GM18499 (cell line): ENCODE results near the gene CENPS.
A peak's percentile ranks its signal among the peaks of the same experiment; 100 is the strongest.
"Not testable (repeated sequence)": the region's sequence is repeated elsewhere in the genome, so short reads cannot be mapped to it uniquely, and the experiment has no call there.

Experiments
- ATAC-seq: cut with Tn5 transposase; IDR thresholded peaks from one replicate; pipeline ENCODE4 v1.9.1; 2021; ENCODE audit warnings: moderate number of reproducible peaks; ENCODE audit not compliant: insufficient read depth, unreplicated experiment

The CENPS gene

DNA sequence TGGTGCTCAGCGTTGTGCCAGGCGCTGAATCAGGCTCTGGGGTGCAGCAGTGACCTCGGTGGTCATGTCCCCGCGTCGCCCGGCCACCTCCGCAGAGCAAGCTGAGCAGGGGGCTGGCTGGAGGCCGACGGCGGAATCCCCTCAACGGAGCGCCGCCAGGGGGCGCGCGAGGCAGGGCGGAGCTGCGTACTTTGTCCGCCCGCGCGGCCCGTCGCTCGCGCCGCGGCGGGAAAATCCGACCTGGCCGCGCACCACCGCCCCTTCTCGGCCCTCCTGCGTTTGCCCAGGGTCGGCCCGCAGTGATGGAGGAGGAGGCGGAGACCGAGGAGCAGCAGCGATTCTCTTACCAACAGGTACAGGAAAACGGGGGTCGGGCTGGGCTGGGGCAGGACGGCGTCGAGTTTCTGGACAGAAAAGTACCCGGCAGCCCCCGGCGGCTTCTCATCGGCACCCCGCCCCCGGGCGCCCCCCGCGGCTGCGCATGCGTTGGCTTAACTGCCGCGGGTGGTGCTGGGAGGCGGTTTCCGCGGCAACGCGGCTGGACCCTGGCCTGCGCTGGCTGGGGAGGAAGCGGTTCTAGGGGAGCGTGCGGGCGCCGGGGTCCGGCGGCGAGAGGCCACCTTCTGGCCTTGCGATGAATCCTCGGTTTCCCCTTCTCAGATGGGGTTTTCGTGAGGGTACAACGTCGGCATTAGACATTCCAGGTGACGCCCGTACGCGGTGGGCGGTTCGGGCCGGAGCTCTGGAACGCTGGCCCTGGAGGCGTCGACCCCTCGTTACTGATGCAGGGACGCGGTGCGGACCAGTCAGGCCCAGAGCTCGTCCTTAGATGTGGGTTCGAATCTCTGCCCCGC, at the start of gene CENPS:
Gene CENPS, plus strand, starts transcription at position 218 of the 854 bp plus-strand sequence. Its CDS starts 85 bp downstream, at position 303.
- no peak for ATAC-seq

DNA sequence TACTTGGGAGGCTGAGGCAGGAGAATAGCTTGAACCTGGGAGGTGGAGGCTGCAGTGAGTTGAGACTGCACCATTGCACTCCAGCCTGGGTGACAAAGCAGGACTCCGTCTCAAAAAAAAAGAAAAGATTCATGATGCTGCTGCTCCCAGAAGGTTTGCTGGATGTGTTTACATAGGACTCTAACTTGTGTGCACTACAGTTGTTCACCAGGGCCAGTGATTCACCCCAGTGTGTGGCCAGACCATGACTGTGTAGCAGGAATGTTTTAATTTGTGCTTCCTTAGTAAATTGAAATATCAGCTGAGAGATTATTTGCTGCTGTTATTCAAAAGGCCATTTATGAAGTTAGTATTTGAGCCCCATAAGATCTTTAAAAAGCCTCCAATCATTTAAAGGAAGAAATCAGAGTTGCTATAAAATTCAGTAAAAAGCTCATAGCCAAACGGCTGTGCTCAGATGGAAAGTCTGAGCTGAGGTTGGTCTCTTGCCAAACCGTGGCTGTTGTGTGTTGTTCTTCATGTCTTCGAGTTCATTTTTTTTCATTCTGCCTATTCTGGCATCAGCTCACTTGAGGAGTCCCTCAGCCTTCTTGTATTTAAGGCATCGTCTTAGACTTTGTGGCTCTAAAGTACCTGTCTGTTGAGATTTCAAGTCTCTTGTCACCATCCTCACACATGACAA, 49.5 kb upstream of the CENPS start:
- ATAC-seq, result no peak

DNA sequence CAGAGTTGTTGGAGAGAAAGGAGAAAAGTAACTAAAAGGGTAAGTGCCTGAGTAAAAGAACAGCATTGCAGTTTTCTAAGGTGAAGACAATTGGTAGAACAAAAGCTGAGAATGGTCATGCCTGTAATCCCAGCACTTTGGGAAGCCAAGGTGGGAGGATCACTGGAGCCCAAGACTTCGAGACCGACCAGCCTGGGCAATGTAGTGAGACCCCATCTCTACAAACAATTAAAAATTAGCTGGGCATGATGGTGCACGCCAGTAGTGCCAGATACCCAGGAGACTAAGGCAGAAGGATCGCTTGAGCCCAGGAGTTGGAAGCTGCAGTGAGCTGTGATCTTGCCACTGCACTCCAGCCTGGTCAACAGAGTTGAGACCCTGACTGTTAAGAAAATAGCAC, 46.6 kb upstream of the CENPS start:
- ATAC-seq, result no peak

DNA sequence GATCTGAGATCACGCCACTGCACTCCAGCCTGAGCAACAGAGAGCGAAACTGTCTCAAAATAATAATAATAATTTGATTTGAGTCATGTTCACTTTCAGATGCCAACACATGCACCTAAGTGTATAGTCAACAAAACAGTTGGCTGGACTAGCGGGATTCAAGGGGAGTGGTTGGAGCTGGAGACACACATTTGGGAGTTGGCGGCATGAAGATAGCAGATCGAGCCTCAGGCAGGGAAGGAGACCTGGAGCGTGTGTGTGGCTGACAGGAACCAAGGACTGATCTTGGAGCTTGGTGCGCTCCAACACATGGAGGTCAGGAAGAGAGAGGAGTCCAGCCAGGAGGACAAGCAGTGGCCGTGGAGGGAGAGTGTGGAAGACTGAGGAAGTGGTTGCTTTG, 46.0 kb upstream of the CENPS start:
- no peak for ATAC-seq

DNA sequence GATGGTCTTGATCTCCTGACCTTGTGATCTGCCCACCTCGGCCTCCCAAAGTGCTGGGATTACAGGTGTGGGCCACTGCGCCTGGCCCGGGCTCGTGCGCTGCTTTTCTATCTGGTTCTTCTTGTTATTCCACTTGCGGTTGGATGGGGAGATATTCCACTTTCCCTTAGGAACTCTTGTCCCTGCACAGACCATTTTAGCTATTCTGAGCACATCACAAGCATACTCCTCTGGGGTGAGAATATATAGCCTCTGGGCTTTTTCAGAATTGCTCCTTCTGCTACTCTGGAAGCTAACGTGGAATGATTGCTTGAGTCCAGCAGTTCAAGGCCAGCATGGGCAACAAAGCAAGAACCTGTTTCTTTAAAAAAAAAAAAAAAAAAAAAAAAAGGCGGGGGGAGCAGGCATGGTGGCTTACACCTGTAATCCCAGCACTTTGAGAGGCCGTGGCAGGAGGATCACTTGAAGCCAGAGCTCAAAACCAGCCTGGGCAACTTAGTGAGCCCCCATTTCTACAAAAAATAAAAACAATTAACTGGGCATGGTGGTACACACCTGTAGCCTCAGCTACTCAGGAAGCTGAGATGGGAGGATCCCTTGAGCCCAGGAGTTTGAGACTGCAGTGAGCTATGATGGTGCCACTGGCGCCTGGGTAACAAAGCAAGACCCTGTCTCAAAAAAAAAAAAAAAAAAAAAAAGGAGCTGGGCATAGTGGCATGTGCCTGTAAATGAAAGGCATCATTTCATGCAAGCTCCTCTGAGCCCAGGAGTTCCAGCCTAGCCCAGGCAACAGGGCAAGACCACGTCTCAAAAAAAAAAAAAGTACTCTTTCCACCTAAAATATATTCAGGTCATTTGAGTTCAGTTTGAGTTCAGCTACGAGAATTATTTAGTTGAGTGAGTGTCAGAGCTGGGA, 43.2 kb upstream of the CENPS start:
- no peak for ATAC-seq

DNA sequence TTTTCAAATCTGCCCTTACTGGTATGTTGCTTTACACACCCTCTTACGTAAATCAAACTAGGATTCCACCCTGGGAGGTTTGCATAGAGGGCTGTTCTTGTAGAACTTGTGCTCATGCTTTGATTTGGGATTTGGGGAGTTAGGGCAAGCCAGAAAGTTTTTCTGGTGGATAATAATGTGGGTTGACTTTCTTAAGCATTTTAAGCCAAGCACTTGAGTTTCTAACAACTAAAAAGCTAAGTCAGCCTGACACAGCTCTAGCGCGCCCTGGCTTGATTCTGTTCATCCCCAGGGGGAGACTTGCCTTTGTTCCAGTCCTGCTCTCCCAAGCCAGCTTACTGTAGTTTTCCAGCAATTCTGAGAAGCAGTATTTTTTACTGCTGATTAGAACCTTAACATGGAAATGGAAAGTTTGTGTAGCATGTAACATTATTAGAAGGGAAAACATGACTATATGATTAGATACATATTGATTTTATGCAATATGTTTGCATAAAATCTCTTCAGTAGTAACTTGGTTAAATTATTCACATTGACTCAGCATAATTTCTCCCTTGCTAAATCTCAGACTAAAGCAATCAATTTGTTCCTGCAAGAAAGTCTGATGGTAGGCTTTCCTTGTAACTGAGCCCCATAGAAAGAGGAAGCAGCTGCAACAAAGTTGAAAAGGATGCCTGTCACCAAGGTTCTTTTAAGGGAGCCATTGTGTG, 42.4 kb upstream of the CENPS start:
- ATAC-seq, result no peak

DNA sequence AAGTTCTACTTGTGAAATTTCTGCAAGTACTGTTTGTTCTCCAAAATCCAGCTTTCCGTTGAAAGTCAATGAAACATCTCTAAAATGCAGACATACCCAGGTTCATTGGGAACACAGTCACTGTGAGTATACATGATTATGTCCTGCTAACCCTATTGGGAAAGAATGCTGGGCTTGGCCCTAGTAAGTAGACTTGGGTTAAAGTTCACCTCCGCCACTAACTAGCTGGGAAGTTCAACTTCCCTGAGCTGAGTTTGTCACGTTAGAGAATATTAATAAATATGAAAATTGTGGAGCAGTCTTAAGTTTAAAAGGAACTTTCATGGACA, 41.9 kb upstream of the CENPS start:
- ATAC-seq, result no peak

DNA sequence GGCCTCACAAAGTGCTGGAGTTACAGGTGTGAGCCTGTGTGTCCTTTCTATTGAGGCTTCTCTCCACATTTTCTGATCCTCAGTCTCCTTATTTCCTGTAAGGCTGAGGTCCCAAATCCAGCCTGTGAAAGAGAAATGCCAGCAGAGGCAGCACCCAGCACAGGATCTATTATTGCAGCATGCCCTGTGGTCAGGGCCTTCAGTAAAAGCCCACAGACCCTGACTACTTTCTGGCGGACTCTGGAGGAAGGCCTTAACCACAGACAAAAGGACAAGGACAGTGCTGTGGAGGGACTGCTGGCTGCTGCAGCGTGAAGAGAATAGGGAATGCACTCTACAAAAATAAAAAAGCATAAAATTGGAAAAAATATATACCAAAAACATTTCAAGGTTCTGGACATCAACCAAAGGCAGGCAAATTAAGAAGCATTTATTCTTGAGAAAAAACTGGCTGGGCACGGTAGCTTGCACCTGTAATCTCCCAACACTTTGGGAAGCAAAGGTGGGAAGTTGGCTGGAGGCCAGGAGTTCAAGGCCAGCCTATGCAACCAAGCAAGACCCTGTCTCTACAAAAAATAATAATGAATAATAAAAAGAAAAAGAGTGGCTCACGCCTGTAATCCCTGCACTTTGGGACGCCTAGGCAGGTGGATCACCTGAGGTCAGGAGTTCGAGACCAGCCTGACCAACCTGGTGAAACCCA, 40.8 kb upstream of the CENPS start:
- no peak for ATAC-seq

DNA sequence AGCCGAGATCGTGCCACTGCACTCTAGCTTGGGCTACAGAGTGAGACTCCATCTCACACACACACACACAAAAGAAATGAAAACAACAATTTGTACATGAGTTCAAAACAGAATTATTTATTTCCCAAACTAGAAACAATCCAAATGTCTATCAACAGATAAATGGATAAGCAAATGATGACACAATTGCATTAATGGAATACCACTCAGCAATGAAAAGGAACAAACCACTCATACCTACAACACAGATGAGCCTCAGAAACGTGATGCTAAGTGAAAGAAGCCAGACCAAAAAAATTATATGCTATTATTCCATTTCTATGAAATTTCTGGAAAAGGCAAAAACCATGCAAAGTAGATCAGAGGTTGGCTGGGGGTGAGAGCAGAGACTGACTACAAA, 33.4 kb upstream of the CENPS start:
- ATAC-seq, result no peak

DNA sequence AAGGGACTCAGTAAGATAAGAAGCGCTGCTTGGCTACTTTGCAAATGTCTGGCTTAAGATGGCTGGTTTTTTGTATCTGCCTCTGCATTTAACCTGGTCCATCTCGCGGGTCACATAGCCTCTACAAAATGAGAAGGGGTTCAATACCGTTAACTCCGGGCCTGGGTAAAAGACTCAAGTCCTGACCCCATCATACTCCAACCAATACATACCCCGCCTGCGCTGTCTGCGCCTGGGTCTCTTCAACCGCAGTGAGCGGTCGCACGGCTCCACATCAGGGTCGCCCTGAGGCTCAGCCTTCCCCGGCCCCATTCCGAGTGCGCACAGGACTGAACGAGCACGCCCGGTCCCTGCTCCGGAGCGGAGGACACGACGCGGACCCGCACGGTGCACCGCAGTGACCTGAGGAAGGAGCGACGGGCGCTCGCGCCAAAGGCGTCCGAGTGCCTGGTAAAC, 31.9 kb upstream of the CENPS start:
- no peak for ATAC-seq

DNA sequence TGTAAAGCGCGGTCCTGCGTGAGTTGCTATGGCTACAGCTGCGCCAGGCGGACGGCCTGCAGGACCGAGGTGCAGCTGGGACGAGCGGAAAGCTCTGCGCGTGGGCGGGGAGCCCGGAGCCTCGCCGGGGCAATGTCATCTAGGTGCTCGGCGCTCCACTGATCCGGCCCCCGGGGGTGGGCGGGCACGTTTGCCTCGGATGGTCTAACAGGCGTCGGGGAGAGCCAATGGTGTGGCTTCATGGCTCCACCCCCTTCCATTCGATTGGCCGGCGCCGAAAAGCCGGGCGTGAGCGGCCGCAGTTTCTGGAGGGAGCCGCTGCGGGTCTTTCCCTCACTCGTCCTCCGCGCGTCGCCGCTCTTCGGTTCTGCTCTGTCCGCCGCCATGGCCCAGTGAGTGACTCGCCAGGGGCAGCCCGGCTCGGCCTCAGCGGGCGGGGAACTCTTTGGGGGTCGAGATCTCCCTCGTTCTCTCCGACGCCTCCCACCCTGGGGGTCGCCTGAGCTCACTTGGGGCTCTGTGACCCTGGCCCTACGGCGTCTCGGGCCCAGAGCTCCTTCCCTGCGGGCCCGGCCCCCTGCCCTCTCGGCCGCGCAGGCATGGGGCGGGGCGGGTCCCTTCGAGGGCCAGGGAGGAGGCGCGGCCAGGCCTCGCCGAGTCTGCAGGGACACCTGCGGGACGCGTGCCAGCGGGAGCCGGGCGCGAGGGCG, 31.3 kb upstream of the CENPS start, which contains the start of gene PGD:
Gene PGD, plus strand, starts transcription at position 331 of the 710 bp plus-strand sequence. Its CDS starts 54 bp downstream, at position 385.
- peak; percentile 80 for ATAC-seq

DNA sequence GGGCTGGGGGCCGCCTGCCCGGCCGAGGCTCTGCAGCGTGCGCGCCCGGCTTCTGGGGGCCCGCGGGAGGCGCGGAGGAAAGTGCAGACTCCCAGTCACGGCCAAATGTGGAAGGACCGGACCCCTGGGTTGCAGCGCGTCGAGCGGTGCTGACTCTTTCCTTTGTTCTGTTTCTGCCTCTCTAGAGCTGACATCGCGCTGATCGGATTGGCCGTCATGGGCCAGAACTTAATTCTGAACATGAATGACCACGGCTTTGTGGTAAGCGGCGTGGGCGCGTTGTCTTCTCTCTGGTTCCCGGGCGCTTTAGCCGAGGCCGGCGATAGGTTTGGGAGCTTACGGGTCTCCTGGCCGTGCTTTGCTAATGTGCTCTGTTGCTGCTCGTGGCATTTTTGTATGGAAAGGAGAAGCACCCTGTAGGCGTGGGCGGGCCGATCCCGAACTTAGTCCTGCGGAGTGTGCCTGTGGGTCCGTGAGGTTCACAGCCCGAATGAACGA, 30.7 kb upstream of the CENPS start:
- ATAC-seq, result no peak

DNA sequence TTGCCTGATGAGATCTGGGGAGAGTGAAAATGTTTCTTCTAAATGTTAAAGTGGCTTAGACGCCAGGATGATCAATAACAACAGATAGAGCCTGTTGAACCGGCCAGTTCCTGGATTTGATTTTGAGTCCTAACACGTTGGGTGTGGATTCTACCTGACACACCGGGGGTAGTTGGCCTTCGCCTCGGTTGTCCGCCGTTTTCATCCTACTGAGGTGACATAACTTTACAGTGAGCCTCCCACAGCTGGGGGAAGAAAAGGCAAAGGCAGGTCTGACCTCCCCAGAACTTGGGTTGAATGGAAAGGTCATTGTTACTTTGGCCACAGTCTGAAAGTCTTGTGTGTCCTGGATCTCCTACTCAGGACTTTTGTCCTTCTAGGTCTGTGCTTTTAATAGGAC, 30.2 kb upstream of the CENPS start:
- no peak for ATAC-seq

DNA sequence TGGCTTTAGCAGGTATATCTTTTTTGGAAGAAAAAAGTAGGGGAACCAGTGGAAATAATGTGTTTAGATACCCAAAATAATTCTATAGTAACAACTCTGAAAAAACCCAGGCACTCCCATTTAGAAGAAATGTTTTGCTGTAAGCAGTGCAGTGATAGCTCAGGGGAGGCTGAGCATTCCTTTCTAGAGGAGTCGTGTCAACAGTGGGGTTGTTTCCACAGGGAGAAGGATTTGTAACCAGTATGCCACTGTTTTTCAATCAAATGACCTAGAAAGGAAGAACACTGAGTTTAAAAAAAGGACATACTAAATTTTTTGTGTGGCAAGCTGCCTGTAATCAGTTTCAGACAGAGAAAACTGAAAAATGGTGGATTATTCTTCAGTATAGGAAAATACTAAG, 29.0 kb upstream of the CENPS start:
- ATAC-seq, result no peak

DNA sequence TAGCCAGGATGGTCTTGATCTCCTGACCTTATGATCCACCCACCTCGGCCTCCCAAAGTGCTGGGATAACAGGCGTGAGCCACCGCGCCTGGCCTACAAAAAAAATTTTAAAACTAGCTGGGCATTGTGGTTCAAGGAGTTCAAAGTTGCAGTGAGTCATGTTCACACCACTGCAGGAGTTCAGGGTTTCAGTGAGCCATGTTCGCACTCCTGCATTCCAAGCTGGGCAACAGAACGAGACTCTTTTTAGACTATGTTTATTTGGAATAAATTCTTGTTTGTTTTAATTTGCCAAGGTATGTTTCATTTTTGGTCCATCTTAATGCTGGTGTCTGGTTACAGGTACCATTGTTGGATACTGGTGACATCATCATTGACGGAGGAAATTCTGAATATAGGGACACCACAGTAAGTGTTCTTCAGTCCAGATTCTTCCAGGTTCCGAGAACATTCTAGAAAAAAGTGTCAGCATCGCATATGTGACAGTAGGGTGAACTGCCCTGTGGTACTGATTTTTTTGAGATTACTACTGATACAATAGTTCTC, 27.4 kb upstream of the CENPS start:
- no peak for ATAC-seq

DNA sequence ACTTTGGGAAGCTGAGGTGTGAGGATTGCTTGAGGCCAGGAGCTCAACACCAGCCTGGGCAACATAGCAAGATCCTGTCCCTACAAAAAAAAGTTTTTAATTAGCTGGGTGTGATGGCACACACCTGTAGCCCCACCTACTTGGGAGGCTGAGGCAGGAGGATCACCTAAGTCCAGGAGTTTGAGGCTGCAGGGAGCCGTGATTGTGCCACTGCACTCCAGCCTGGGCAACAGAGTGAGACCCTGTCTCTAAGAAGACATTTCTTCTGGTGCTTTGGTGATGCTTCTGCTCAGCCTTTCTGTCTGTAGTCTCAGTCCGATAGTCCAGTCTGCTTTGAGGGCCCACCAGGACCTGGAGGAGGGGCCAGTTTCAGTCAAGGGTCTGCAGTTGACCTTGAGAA, 23.0 kb upstream of the CENPS start:
- no peak for ATAC-seq

DNA sequence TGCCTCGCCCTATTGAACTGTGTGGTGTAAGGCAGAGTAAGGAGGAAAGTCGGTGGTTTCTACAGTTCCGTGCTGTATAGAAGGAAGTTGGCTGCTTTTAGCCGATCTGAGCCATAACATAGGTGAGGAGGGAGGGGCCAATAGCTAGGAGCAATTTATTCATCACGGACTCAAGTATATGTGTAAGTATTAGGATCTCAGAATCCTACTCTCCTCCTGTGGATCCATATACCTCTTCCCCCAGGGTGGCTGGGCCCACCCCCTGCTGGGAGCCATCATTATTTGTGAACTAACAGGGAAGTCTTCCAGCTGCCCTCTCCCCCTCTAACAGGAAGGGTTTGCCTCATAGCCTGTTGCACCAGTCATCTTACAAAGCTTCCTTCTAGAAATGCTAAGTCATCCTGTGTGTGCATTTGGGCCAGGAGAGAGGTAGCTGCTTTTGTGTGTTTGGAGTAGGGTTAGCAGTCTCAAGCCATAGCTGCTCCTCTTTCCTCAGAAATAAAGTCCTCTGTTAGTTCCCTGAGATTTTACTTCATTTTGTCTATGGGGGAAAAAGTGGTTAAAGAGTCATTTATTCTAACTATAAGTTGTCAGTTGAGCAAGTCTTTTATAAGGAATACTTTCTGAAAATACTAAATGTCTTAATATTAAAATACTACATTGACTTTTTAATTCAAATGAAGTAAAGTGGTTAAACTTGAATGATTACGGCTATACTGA, 14.9 kb upstream of the CENPS start:
- no peak for ATAC-seq

DNA sequence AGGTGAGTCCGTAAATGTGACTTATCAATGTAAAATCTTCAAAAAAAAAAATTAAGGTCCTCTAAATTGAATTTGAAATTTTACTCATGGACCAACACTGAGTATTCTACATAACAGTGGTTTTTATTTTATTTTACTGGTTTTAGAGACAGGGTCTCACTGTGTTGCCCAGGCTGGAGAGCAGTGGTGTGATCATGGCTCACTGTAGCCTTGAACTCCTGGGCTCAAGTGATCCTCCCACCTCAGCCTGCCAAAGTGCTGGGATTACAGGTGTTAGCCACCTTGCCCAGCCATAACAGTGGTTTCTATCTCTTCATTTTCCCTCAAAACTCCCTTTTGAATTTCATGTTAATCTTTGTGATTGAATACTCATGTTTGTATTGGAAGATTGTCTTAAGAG, 14.3 kb upstream of the CENPS start:
- not testable (repeated sequence) for ATAC-seq
